Measurements from ENCODE around the gene GNPTAB.

Gene GNPTAB

GRCh38 chr12:101804409-101804808 lies 26.4 kb downstream of the GNPTAB start:
- no peak for DNase-seq (ENCODE audit: low spot score)

- no peak for DNase-seq (ENCODE audit: low spot score)
Measured at GRCh38 chr12:101803978-101804377, 26.8 kb downstream of the GNPTAB start.

- no peak for DNase-seq (ENCODE audit: low spot score)
Measured at GRCh38 chr12:101802486-101802885, 28.3 kb downstream of the GNPTAB start.

GRCh38 chr12:101799774-101800173 lies 31.0 kb downstream of the GNPTAB start:
- DNase-seq (ENCODE audit: low spot score): no peak

GRCh38 chr12:101795786-101796185 lies 35.0 kb downstream of the GNPTAB start:
- DNase-seq (ENCODE audit: low spot score): no peak

- no peak for DNase-seq (ENCODE audit: low spot score)
Measured at GRCh38 chr12:101795013-101795412, 35.7 kb downstream of the GNPTAB start.

GRCh38 chr12:101794574-101794973 lies 36.2 kb downstream of the GNPTAB start:
- no peak for DNase-seq (ENCODE audit: low spot score)

GRCh38 chr12:101793401-101793800 lies 37.4 kb downstream of the GNPTAB start:
- no peak for DNase-seq (ENCODE audit: low spot score)

- DNase-seq (ENCODE audit: low spot score): peak; percentile 52
Measured at GRCh38 chr12:101792046-101792931, 38.5 kb downstream of the GNPTAB start.

GRCh38 chr12:101789171-101789570 lies 41.6 kb downstream of the GNPTAB start:
- no peak for DNase-seq (ENCODE audit: low spot score)

- no peak for DNase-seq (ENCODE audit: low spot score)
Measured at GRCh38 chr12:101785671-101786070, 45.1 kb downstream of the GNPTAB start.

GRCh38 chr12:101784376-101784775 lies 46.4 kb downstream of the GNPTAB start:
- DNase-seq (ENCODE audit: low spot score): no peak

DNA sequence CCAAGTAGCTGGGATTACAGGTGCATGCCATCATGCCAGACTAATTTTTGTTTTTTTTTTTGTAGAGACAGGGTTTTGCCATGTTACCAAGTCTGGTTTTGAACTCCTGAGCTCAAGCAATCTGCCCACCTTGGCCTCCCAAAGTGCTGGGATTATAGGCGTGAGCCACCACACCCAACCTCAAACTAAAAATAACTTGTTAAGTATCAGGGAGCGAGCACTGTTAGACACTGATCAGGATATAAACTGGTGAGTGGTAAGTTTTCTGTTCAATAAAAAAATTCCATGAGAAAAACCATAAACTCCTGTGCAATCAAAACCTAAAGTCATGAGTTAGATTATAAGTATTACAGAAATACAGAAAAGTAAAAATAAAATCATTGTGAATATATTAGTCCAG lies 46.9 kb downstream of the GNPTAB start:
- DNase-seq (ENCODE audit: low spot score): no peak

DNA sequence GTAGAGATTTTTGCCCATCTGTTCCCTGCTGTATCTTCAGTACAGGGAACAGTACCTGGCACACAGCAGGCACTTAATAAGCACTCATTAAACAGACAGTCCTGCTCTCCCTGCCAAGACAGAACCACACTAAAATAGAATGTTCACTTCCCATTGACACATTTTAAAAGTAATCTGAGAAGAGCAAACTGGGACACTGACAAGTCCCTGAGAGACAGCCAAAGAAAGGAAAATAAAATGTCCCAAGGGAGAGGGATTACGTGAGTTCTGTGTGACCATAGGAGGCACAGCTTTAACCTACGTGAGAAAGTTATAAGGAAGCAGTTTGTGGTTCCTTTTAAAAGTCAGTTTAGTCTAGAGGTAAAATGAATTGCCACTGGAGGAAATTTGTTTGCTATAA lies 47.6 kb downstream of the GNPTAB start:
- peak; percentile 20 for DNase-seq (ENCODE audit: low spot score)

GRCh38 chr12:101782273-101782731 lies 48.5 kb downstream of the GNPTAB start:
- no peak for DNase-seq (ENCODE audit: low spot score)

- no peak for DNase-seq (ENCODE audit: low spot score)
Measured at GRCh38 chr12:101781834-101782233, 48.9 kb downstream of the GNPTAB start.

DNA sequence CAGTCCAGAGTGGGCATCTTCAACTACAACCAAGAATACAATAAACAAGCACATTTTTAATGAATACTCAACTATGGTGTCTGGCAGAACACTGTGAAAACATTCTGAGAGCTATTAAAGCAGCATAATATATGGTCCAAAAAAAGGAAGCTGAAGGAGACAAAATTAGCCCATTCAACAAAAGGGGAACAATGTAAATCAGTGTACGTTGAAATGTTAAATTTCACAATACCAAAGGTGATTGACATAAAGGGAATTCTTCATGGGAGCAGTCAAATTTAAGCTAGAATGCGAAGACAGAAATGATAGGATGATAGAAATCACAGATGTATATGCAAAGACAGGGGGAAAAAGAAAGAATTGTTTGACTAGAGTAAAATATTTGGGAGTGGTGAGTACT lies 50.2 kb downstream of the GNPTAB start:
- peak; percentile 31 for DNase-seq (ENCODE audit: low spot score)

DNA sequence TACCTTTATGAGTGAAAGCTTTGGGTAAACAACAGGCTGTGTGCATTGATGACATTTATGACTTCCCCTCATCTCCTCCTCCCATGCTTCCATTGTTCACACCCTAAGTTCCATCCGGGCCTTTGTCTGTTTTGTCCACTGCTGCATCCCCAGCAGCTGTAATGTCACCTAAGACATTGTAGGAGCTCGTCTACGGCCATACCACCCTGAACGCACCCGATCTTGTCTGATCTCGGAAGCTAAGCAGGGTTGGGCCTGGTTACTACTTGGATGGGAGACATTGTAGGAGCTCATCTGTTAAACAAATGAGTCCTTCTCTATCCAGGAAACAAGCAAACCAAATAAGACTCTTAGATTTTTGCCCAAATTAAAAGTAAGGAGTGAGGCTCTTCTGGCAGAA lies 51.1 kb downstream of the GNPTAB start:
- no peak for DNase-seq (ENCODE audit: low spot score)

DNA sequence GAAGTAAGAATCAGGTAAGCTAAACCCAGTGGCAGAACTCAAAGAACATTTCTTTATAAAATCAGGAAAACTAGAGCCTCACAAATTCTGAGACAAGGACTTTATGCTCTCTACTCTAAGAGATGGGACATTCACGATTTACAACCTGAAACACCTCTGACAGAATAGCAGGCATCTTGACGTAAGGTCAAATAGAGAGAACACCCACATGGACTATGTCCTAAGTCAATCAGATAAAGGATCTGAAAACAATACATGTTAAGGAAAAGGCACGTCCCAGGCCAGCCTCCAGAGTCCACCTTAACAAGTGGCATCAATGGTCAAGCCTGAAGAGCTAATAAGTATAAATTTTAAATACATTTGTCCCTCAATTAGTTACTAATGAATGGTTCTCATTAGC lies 51.6 kb downstream of the GNPTAB start:
- no peak for DNase-seq (ENCODE audit: low spot score)

DNA sequence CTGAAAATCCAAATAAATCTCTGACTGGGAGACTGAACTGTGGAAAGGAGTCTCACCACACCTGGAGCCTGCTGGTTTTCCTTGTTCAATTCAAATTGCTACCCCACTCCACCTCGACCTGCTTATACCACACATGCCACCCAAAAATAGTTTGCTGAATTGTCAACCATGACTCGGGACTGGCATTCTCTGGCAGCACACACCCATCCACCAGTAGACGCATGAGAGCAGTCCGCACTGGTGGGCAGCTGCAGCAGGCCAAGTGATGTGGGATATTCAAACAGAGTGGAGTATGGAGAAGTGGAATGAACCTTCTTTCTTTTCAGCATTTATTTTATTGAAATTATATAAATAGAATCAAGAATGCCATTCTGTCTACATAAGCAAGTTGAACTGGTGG lies 52.8 kb downstream of the GNPTAB start:
- DNase-seq (ENCODE audit: low spot score): no peak

GRCh38 chr12:101777485-101777884 lies 53.3 kb downstream of the GNPTAB start:
- peak; percentile 80 for DNase-seq (ENCODE audit: low spot score)

DNA sequence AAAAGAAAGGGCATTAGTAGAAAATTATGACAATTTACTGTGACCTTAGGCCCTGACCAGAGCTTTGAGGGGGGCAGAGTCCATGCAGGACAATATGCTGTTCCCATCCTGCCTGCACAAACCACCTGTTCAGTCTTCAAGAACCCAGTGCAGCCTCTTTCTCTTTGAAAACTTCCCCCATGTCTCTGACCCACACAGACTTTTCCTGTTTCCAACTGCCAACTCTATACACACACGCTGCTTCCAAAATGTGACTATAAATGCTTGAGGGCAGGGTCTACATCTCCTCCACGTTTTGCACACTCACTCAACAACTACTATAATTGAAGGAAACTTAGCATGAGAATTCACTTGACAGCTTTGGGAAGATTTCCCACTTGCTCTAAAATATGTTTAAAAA lies 54.9 kb downstream of the GNPTAB start:
- DNase-seq (ENCODE audit: low spot score): no peak

DNA sequence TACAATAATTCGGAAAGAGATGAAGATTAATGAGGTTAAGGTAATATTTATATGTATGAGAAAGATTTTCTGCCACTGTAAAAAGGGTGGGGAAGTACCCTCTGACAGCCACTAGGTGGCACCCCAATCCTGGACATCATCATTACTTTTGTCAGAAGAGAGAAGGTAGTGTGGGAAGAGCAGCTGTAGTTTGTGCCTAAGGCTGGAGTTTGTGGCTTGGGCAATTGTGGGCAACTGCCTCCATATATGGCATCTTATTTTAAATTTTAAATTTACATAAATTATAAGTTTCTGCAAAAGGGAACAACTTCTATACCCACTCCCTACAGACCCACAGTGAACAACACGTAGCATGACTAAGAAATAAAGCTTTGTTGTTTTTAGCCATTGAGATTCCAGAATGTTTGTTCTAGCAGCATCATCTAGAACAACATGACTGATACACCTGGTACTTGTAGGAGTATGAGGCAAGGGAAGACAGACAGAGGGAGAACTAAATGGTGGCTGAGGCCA lies 57.1 kb downstream of the GNPTAB start:
- DNase-seq (ENCODE audit: low spot score): peak; percentile 88
